Vagina (tissue), 2 donors: ENCODE results near the gene MYO1E. TPM values are rescaled to one million over a fixed set of nuclear protein-coding genes. Genes with fewer than 3 reads are reported as not detected.
A peak's percentile ranks its signal among the peaks of the same experiment; 100 is the strongest.

Source experiments
- DNase-seq, 2 donors: peaks; one replicate each; pipeline ENCODE4 v3.0.0-alpha.2; 2017; ENCODE audit errors: extremely low spot score in 2 of 2
- H3K27ac ChIP-seq: fragments of 200-600 bp; sonication (generic); one replicate; pipeline ENCODE4 v1.5.1; 2019
- H3K27me3 ChIP-seq: fragments of 200-600 bp; sonication (generic); one replicate; pipeline ENCODE4 v1.5.1; 2019
- H3K36me3 ChIP-seq, 2 donors: fragments of 200-600 bp; sonication (generic); one replicate each; pipeline ENCODE4 v1.5.1; 2017 to 2019
- H3K4me1 ChIP-seq: fragments of 200-600 bp; sonication (generic); one replicate; pipeline ENCODE4 v1.5.1; 2019
- H3K4me3 ChIP-seq, 2 donors: fragments of 200-600 bp; sonication (generic); 1 replicate in 1 of 2; 2 replicates in 1 of 2; pipeline ENCODE4 v1.5.1; 2016 to 2019
- H3K9me3 ChIP-seq: fragments of 200-600 bp; sonication (generic); one replicate; pipeline ENCODE4 v1.5.1; 2019
- CTCF ChIP-seq, 3 experiments: fragments of 450-650 bp in 2 of 3; fragments of 200-600 bp in 1 of 3; sonication (generic) in 1 of 3; IDR thresholded peaks; one replicate each; pipeline ENCODE4 v1.5.1; 2017 to 2019; ENCODE audit warnings: antibody characterized with exemption in 3 of 3, mild to moderate bottlenecking in 2 of 3, moderate library complexity in 2 of 3
- POLR2A ChIP-seq, 2 donors: fragments of 450-650 bp; IDR thresholded peaks; one replicate each; pipeline ENCODE4 v1.6.1; 2017; ENCODE audit warnings: antibody characterized with exemption in 2 of 2, mild to moderate bottlenecking in 2 of 2, moderate library complexity in 2 of 2
- POLR2AphosphoS5 ChIP-seq, 2 donors: sonication (generic); formaldehyde crosslinking; IDR thresholded peaks; one replicate each; pipeline ENCODE4 v1.9.0; 2017; ENCODE audit warnings: antibody characterized with exemption in 2 of 2, mild to moderate bottlenecking in 2 of 2, low read depth in 1 of 2; ENCODE audit not compliant: insufficient read depth in 1 of 2
- intact Hi-C: fragments of 100-400 bp; cut with DNase I; formaldehyde crosslinking; loops from one replicate; pipeline ENCODE4 v1.15.1; 2023
- total RNA-seq: library from RNA; depleted of rRNA; stranded (reverse); fragments of >200 nt; gene quantifications from one replicate; pipeline ENCODE4 v1.2.3, GENCODE V29; 2016

Gene MYO1E
- total RNA-seq, 1 donor from 2014 or later, result 16.9 TPM

DNA sequence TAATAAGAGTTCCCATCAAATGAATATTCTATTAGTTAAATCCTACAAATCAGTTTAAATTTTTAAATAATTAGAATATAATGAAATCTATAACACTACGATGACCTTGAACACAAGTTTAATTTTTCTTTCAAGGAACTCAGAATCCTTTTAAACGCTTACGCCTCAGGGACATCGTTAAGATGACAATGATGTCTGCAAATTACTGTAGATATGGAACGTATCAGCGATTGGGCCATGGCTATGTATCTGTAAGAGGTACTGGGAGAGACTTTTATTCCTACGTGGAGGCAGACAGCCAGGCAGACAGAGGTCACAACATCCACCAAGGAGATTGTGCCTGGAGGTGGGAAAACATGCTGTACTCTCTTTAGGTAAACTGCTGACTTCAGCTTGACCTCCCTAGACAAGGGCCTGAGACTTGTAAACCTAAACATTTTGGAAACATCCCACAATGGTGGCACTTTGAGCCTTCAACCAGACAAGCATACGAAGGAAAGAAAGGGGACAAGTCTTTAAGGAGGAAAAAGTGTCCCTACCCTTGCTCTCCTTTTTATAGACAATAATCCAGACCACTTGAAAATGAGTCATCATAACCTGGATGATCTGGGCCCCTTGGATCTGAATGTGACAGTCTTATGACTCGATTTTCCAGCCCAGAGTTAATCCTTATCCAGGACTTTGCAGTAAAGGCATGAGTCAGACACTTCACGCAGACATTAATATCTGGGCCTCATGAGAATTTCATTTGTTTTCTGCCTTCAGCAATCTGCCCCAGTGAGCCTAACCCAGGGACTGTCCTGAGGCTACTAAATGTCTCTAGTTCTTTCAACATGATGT lies 172.8 kb downstream of the MYO1E start:
- TF ChIP-seq POLR2A (IDR thresholded peaks at IDR 0.05) (no peak), POLR2AphosphoS5 (IDR thresholded peaks at IDR 0.05; ENCODE audit: insufficient read depth in 1 of 2, low read depth in 1 of 2) (peak in 1 of 2 donors; percentile 70), CTCF (IDR thresholded peaks at IDR 0.05) (no peak)
- DNase-seq, result no peak
- Histone ChIP-seq H3K4me1 (peaks cover 6% of the 10 kb centered on the region), H3K9me3 (no peaks in the 10 kb centered on the region), H3K27me3 (no peaks in the 10 kb centered on the region), H3K36me3 (peaks cover 0 to 19% of the 10 kb centered on the region in 2 donors), H3K4me3 (no peak overlapping the region), H3K27ac (peak overlapping the region; percentile 56)
- intact Hi-C loops, result no loop called here

GRCh38 chr15:59197454-59197853 lies 175.2 kb downstream of the MYO1E start:
- intact Hi-C loops, result no loop called here
- H3K36me3 ChIP-seq, result peaks cover 0 to 23% of the 10 kb centered on the region in 2 donors
- DNase-seq, result no peak
- H3K27ac ChIP-seq, result no peak overlapping the region
- H3K4me3 ChIP-seq, result no peak overlapping the region
- H3K27me3 ChIP-seq, result no peaks in the 10 kb centered on the region
- TF ChIP-seq CTCF (IDR thresholded peaks at IDR 0.05) (no peak), POLR2AphosphoS5 (IDR thresholded peaks at IDR 0.05; ENCODE audit: insufficient read depth in 1 of 2, low read depth in 1 of 2) (no peak), POLR2A (IDR thresholded peaks at IDR 0.05) (no peak)
- H3K9me3 ChIP-seq, result no peaks in the 10 kb centered on the region
- H3K4me1 ChIP-seq, result peaks cover 10% of the 10 kb centered on the region

GRCh38 chr15:59196416-59196815 lies 176.3 kb downstream of the MYO1E start:
- intact Hi-C loops, result no loop called here
- Histone ChIP-seq H3K36me3 (peaks cover 0 to 16% of the 10 kb centered on the region in 2 donors), H3K4me3 (no peak overlapping the region), H3K9me3 (no peaks in the 10 kb centered on the region), H3K27me3 (no peaks in the 10 kb centered on the region), H3K4me1 (peaks cover 21% of the 10 kb centered on the region), H3K27ac (no peak overlapping the region)
- TF ChIP-seq CTCF (IDR thresholded peaks at IDR 0.05), result no peak
- TF ChIP-seq POLR2AphosphoS5 (IDR thresholded peaks at IDR 0.05; ENCODE audit: insufficient read depth in 1 of 2, low read depth in 1 of 2), result no peak
- no peak for TF ChIP-seq POLR2A (IDR thresholded peaks at IDR 0.05)
- DNase-seq, result peak in 1 of 2 donors; percentile 47

- DNase-seq, result no peak
- Histone ChIP-seq H3K4me3 (no peak overlapping the region), H3K27me3 (no peaks in the 10 kb centered on the region), H3K9me3 (no peaks in the 10 kb centered on the region), H3K4me1 (peaks cover 15% of the 10 kb centered on the region), H3K27ac (no peak overlapping the region), H3K36me3 (peaks cover 0 to 20% of the 10 kb centered on the region in 2 donors)
- intact Hi-C loops, result no loop called here
- TF ChIP-seq CTCF (IDR thresholded peaks at IDR 0.05) (no peak), POLR2AphosphoS5 (IDR thresholded peaks at IDR 0.05; ENCODE audit: insufficient read depth in 1 of 2, low read depth in 1 of 2) (no peak), POLR2A (IDR thresholded peaks at IDR 0.05) (no peak)
Observed at GRCh38 chr15:59194639-59195325, 177.9 kb downstream of the MYO1E start.
